Subcutaneous adipose tissue (tissue), 4 donors: Measurements from ENCODE around the gene ERICH4. TPM values are rescaled to one million over a fixed set of nuclear protein-coding genes. Genes with fewer than 3 reads are reported as not detected.

Source experiments
- total RNA-seq, 4 donors: library from RNA; depleted of rRNA; stranded (reverse); fragments of >200 nt; gene quantifications; one replicate each; pipeline ENCODE4 v1.1.0, GENCODE V29; 2016
- TF ChIP-seq, protein P1 (sequence below): fragments of 450-650 bp; IDR thresholded peaks from one replicate; pipeline ENCODE4 v1.5.1; 2016; ENCODE audit warnings: low read depth, mild to moderate bottlenecking, control low read depth, antibody characterized with exemption, moderate library complexity

Gene ERICH4, protein sequence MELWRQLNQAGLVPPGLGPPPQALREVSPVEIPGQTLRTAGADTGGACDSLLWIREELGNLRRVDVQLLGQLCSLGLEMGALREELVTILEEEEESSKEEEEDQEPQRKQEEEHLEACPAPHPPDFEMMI
- not detected for total RNA-seq

DNA sequence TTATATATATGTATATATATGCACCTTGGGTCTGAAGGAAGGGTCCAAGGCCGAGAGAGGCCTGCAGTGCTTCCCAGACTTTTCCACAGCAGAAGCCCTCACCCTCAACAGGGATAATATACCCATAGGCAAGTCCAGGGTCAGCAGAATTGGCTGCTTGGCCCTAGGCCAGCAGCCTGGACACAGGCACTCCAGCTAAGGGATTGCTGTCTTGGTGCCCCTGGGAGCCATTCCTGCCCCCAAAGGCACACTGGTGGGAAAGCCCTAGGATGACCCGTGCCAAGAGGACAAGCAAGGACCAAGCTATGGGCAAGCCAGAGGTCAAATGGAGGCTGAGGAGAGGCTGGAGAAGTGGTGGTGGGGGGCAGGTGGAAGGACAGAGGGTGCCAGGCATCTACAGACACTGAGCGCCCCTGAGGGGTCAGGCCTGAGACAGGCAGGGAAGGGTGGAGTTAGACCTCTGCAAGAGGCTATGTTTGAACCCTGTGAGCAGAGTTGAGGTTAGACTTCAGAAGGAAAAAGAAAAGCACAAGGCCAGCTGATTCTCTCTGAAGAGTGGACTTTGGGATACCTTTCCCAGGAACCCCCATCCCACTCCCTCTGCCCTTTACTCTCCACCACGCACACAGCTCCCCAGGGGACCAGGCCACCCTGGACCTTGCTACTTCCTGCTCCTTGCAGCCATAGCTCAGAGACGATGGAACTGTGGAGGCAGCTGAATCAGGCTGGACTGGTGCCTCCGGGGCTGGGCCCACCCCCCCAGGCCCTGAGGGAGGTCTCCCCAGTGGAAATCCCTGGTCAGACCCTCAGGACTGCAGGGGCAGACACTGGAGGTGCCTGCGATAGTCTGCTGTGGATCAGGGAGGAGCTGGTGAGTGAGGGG, at the start of gene ERICH4:
Gene ERICH4 (plus strand): TSS at position 684 of the 883 bp plus-strand sequence. CDS start 14 bp downstream, at position 698.
- TF ChIP-seq, protein P1, sequence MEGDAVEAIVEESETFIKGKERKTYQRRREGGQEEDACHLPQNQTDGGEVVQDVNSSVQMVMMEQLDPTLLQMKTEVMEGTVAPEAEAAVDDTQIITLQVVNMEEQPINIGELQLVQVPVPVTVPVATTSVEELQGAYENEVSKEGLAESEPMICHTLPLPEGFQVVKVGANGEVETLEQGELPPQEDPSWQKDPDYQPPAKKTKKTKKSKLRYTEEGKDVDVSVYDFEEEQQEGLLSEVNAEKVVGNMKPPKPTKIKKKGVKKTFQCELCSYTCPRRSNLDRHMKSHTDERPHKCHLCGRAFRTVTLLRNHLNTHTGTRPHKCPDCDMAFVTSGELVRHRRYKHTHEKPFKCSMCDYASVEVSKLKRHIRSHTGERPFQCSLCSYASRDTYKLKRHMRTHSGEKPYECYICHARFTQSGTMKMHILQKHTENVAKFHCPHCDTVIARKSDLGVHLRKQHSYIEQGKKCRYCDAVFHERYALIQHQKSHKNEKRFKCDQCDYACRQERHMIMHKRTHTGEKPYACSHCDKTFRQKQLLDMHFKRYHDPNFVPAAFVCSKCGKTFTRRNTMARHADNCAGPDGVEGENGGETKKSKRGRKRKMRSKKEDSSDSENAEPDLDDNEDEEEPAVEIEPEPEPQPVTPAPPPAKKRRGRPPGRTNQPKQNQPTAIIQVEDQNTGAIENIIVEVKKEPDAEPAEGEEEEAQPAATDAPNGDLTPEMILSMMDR: no peak

DNA sequence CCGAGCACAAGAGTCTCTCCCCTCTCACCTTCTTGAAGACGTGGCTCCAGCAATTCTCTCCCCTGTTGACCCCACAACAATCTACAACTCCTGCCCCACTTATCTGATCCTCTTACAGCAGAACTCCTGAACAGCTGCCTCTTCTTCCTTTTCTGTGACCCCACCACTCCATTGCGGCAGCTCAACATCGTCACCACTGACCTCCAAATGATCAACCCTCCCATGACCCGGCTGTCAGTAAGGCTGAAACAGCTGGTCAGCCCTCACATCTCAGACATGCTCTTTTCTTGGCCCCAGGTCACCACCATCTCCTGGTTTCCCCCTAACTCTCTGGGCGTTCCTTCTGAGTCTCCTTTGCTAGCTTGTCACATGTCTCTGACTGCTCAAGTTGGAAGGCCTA, 47.6 kb upstream of the ERICH4 start:
- TF ChIP-seq, protein P1: no peak

DNA sequence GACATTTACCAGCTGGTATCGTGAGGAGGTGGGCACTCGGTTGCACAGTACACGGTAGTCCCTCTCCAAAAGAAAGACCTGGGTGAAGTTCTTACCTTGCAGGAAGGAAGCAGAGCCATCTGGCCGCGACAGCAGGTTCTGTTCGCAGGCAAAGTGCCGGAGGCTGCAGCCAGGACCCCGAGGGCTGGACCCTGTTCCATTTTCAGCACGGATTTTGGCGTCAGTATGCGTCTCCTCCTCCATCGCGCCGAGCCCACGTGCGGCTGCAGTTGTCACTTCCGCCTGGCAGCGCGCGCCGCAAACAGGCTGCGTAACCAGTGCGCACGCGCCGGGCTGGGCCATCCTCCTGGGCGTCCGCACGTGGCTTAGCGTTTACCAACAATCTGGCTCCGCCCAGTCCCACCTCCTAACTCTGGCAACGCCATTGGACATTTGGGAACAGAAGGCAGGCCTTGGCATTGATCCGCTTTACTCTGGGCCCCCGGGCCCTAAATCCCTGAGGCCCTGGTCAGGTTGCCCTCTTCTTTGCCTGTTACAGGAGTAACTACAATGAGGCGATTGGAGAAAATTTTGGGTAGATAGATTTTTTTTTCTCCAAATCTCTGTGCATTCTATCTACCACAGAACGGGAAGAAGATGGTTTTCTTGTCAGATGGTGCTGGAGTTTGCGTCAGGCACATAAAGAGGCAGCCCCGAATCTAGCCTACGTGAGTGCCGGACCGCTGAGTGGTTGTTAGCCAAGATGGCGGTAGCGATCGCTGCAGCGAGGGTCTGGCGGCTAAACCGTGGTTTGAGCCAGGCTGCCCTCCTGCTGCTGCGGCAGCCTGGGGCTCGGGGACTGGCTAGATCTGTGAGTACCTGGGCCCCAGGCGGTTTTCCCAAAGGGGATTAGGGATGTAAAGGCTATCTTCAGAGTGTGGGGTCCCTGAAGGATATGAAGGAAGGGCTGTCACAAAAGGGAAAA, 45.6 kb upstream of the ERICH4 start, which contains the start of the genes BCKDHA and EXOSC5:
Gene BCKDHA (plus strand): TSS at position 733 of the 964 bp plus-strand sequence. CDS start 10 bp downstream, at position 743.
Gene EXOSC5 (minus strand): TSS at position 274 of the 964 bp plus-strand sequence. CDS start 31 bp downstream, at position 243.
- TF ChIP-seq, protein P1: no peak

DNA sequence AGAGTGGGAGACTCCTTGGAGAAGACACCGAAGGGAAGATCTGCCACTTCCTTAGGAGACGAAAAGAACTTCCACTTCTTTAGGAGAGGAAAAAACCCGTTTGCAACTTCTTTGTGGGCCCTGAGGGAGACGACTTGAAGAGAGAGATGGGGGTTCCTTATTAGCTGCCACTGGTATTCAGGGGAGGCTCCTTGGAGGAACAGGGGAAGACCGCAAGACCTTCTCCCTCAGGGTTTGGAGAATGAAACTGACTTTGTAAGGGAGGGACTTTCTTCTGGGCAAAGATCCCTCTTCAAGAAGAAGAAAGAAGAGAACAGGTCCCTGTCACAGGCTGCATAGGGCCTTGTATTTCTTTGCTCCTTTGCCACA, 44.9 kb upstream of the ERICH4 start:
- TF ChIP-seq, protein P1: no peak

DNA sequence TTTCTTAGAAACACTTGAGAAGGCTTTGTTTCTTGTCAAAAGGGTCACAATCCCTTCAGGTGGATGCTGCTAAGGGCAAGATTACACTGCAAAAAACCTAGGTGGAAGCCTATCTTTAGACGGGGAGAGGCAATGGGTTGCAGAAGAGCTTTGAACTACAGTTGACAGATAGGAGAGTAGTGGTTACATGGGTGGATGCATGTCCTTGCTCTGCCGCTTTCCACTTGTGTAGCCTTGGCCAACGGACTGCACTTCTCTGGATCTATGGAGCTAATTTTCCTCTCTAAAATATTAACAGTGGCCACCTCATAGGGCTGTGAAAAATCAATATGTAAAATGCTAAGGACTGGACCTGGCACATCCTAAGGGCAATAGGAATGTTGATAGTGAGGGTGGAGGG, 44.4 kb upstream of the ERICH4 start:
- TF ChIP-seq, protein P1: no peak

DNA sequence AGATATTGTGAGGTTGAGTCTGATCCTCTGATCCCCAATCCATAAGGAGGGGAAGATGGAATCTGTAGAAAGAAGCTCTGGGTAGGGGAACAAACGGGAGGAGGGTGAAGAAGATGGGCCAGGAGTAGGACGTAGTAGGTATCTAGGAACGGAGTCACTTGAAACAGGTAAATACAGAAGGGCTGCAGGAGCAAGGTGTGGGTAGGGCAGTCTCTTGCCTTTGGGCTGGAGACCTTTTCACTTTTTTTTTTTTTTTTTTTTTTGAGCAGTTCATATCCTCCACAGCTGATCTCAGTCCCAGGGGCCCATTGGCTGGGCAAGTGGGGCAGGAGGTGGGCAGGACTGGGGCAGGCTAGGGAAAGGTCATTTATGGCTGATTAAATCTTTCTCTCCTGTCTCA, 43.9 kb upstream of the ERICH4 start:
- TF ChIP-seq, protein P1: no peak
